Small intestine (tissue), 16 donors: ENCODE data around the gene FOXO1. TPM values are rescaled to one million over a fixed set of nuclear protein-coding genes. Genes with fewer than 3 reads are reported as not detected.
"Not testable (repeated sequence)": the region's sequence is repeated elsewhere in the genome, so short reads cannot be mapped to it uniquely, and the experiment has no call there.

ENCODE experiments used
- DNase-seq, 2 donors: peaks; one replicate each; pipeline versions ENCODE4 v3.0.0 to v3.0.0-alpha.2; 2013
- FAIRE-seq: peaks from 2 replicates; lab custom pipeline; 2012; peaks lifted over from hg19 to GRCh38; lab: Jason Lieb, UNC
- H3K27ac ChIP-seq, 3 donors: one replicate each; pipeline ENCODE4 v1.5.1; 2013; ENCODE audit warnings: low read length in 2 of 3, mild to moderate bottlenecking in 2 of 3, control low read depth in 1 of 3, inconsistent platforms in 1 of 3, low read depth in 1 of 3, moderate library complexity in 1 of 3
- H3K27me3 ChIP-seq, 3 donors: one replicate each; pipeline ENCODE4 v1.6.1; 2013; ENCODE audit warnings: low read length in 3 of 3, inconsistent platforms in 1 of 3; ENCODE audit not compliant: control insufficient read depth in 3 of 3, insufficient read depth in 3 of 3
- H3K36me3 ChIP-seq, 3 donors: one replicate each; pipeline ENCODE4 v1.6.1; 2013; ENCODE audit warnings: low read length in 3 of 3, inconsistent platforms in 1 of 3, low read depth in 1 of 3, mild to moderate bottlenecking in 1 of 3, moderate library complexity in 1 of 3; ENCODE audit not compliant: control insufficient read depth in 3 of 3, insufficient read depth in 2 of 3
- H3K4me1 ChIP-seq, 3 donors: one replicate each; pipeline ENCODE4 v1.6.1; 2013; ENCODE audit warnings: low read length in 2 of 3, inconsistent platforms in 1 of 3, low read depth in 1 of 3, mild to moderate bottlenecking in 1 of 3, moderate library complexity in 1 of 3; ENCODE audit not compliant: control insufficient read depth in 3 of 3, insufficient read depth in 2 of 3
- H3K4me3 ChIP-seq, 3 donors: one replicate each; pipeline ENCODE4 v1.5.1; 2013; ENCODE audit warnings: low read length in 3 of 3, control low read depth in 1 of 3, inconsistent platforms in 1 of 3, low read depth in 1 of 3, mild to moderate bottlenecking in 1 of 3, moderate library complexity in 1 of 3
- H3K9me3 ChIP-seq, 2 donors: one replicate each; pipeline ENCODE4 v1.6.1; 2013; ENCODE audit warnings: low read depth in 1 of 2, low read length in 1 of 2; ENCODE audit not compliant: control insufficient read depth in 2 of 2, insufficient read depth in 1 of 2
- WGBS, 3 donors: extraction: QIAGEN DNeasy Blood & Tissue Kit; methylation state at CpG; one replicate each; pipeline ENCODE4 v1.1.7; 2013; 5-methylcytosine and 5-hydroxymethylcytosine counted together
- long read RNA-seq, 10 donors: transcript quantifications; one replicate each; lab custom pipeline, GENCODE V29; 2026
- polyA plus RNA-seq, 4 donors: library from polyadenylated mRNA; stranded (reverse) in 3 of 4; unstranded in 1 of 4; fragments of 200-250 nt in 3 of 4; fragments of 120-200 nt in 1 of 4; gene quantifications; one replicate each; pipeline versions ENCODE4 v1.2.1 to v1.2.3, GENCODE V29; 2013
- donor health status: healthy with polysubstance abuse.
- donor health status: control.
- donor health status: control.
- donor health status: Bipolar disorder and iron deficiency.
- donor health status: healthy.

Gene FOXO1
- polyA plus RNA-seq = 10 to 100 TPM in 1 of 4 donors, 1 to 10 TPM in 3; 4.0 to 10.1 (median 7.1) TPM
- long read RNA-seq, donor 1 = 0 reads
- long read RNA-seq, donor 2 = 0 reads
- long read RNA-seq, donor 3, full-length matches to known transcripts = 3 of 8 reads
- long read RNA-seq, donor 3, partial matches to known transcripts = 5 of 8 reads
- long read RNA-seq, donor 3, other reads (novel, unspliced or antisense) = 0 of 8 reads
- long read RNA-seq, donor 4 = 0 reads
- long read RNA-seq, donor 5 = 0 reads
- long read RNA-seq, donor 6 = 0 reads
- long read RNA-seq, donor 7 = 0 reads
- long read RNA-seq, donor 8 = 0 reads
- long read RNA-seq, donor 9 = 0 reads
- long read RNA-seq, donor 10, full-length matches to known transcripts = 3 of 12 reads
- long read RNA-seq, donor 10, partial matches to known transcripts = 9 of 12 reads
- long read RNA-seq, donor 10, other reads (novel, unspliced or antisense) = 0 of 12 reads

GRCh38 chr13:40666045-40666932 is at the start of gene FOXO1:
FOXO1 (minus strand) TSS chr13:40666641; CDS start chr13:40666212, 429 bp downstream.
- FAIRE-seq (no peak), DNase-seq (peak; percentile 85 to 96)
- peak within 1 kb of the TSS; percentile 83 to 100 (median 99) for H3K4me3 ChIP-seq
- H3K9me3 ChIP-seq = no peaks in the 10 kb centered on the region
- peak within 1 kb of the TSS; percentile 90 to 99 (median 99) for H3K27ac ChIP-seq
- WGBS, 3 donors = 0% methylated on average over 75 to 108 of the region's 108 CpGs
- H3K36me3 ChIP-seq = no peaks in the 10 kb centered on the region
- peaks cover 0 to 4% (median 0%) of the 10 kb centered on the region in 3 donors for H3K27me3 ChIP-seq
- peaks cover 2 to 8% (median 5%) of the 10 kb centered on the region in 3 donors for H3K4me1 ChIP-seq

- not testable (repeated sequence) for H3K4me3 ChIP-seq, H3K4me1 ChIP-seq, DNase-seq, H3K27ac ChIP-seq, H3K27me3 ChIP-seq
- Histone ChIP-seq H3K9me3 (peaks cover 2 to 24% of the 10 kb centered on the region in 2 donors), H3K36me3 (peaks cover 4 to 18% (median 8%) of the 10 kb centered on the region in 3 donors)
- WGBS, 3 donors = no CpG with 5 or more reads among the region's 1 CpG
- FAIRE-seq = peak; percentile 10
Measured at GRCh38 chr13:40714433-40714832, 48.0 kb upstream of the FOXO1 start.

- Histone ChIP-seq H3K27ac (no peak overlapping the region), H3K27me3 (no peaks in the 10 kb centered on the region), H3K36me3 (no peaks in the 10 kb centered on the region), H3K4me3 (no peak overlapping the region), H3K9me3 (peaks cover 0 to 7% of the 10 kb centered on the region in 2 donors), H3K4me1 (no peaks in the 10 kb centered on the region)
- FAIRE-seq = no peak
- 68 to 77% (median 73%) methylated on average over 2 of the region's 2 CpGs for WGBS, 3 donors
- DNase-seq = no peak
Measured at GRCh38 chr13:40706439-40706838, 40.0 kb upstream of the FOXO1 start.

DNA sequence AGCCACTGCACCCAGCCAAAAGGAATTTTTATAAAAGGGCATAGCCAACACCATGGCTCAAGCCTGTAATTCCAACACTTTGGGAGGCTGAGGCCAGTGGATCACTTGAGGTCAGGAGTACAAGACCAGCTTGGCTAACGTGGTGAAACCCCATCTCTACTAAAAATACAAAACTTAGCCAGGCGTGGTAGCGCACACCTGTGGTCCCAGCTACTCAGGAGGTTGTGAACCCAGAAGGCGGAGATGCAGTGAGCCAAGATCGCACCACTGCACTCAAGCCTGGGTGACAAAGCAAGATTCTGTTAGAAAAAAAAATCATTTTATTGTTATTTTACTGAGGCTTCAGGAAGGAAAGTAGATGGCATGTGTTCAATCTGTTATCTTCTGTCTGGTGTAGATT is 31.3 kb upstream of the FOXO1 start:
- no peak overlapping the region for H3K27ac ChIP-seq
- DNase-seq = no peak
- no peak overlapping the region for H3K4me3 ChIP-seq
- H3K4me1 ChIP-seq = no peaks in the 10 kb centered on the region
- H3K9me3 ChIP-seq = no peaks in the 10 kb centered on the region
- no peaks in the 10 kb centered on the region for H3K27me3 ChIP-seq
- no peak for FAIRE-seq
- 81 to 87% (median 82%) methylated on average over 5 of the region's 5 CpGs for WGBS, 3 donors
- peaks cover 0 to 2% (median 0%) of the 10 kb centered on the region in 3 donors for H3K36me3 ChIP-seq

GRCh38 chr13:40694426-40694825 is 28.0 kb upstream of the FOXO1 start:
- Histone ChIP-seq H3K27ac (no peak overlapping the region), H3K9me3 (no peaks in the 10 kb centered on the region), H3K4me1 (no peaks in the 10 kb centered on the region), H3K27me3 (no peaks in the 10 kb centered on the region), H3K36me3 (peaks cover 0 to 2% (median 0%) of the 10 kb centered on the region in 3 donors), H3K4me3 (no peak overlapping the region)
- 83 to 91% (median 84%) methylated on average over 4 of the region's 4 CpGs for WGBS, 3 donors
- DNase-seq = no peak
- no peak for FAIRE-seq

DNA sequence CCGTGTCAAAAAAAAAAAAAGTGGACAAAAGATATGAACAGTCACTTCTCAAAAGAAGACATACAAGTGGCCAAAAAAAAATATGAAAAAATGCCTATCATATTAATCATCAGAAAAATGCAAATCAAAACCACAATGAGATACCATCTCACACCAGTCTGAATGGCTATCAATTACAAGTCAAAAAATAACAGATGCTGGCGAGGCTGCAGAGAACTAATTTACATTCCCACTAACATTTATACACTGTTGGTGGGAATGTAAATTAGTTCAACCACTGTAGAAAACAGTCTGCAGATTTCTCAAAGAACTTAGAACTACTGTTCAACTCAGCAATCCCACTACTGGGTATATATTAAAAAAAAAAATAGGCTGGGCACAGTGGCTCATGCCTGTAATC is 26.5 kb upstream of the FOXO1 start:
- 67 to 83% (median 69%) methylated on average over 2 of the region's 2 CpGs for WGBS, 3 donors
- no peak for FAIRE-seq

DNA sequence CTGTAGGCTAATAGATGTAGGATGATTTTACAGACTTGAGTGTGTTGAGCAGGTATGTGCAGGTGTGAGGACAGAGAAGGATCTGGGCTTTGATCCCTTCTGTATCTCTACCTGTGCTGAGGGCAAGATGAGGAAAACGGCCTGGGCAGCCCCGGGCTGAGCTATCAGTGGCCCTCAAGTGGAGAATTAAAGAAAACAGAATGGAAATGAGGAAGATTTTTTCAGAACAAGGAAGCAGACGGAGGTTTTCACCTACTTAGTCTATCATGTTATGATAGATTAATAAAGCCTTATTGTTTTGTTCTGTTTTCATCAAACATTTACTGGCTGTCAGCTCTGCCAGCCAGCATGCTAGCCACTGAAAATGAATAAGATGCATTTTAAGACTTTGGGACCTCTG is 22.3 kb upstream of the FOXO1 start:
- no peaks in the 10 kb centered on the region for H3K4me1 ChIP-seq
- WGBS, 3 donors = 40 to 68% (median 46%) methylated on average over 3 of the region's 3 CpGs
- FAIRE-seq (no peak), DNase-seq (no peak)
- H3K27me3 ChIP-seq = no peaks in the 10 kb centered on the region
- no peaks in the 10 kb centered on the region for H3K36me3 ChIP-seq
- H3K9me3 ChIP-seq = no peaks in the 10 kb centered on the region
- H3K27ac ChIP-seq = no peak overlapping the region
- no peak overlapping the region for H3K4me3 ChIP-seq

More for the DNA sequence above, 26.5 kb upstream of the FOXO1 start:
- Histone ChIP-seq H3K9me3 (no peaks in the 10 kb centered on the region), H3K4me1 (no peaks in the 10 kb centered on the region), H3K4me3 (no peak overlapping the region), H3K36me3 (peaks cover 0 to 2% (median 0%) of the 10 kb centered on the region in 3 donors), H3K27ac (no peak overlapping the region), H3K27me3 (no peaks in the 10 kb centered on the region)
- DNase-seq = no peak
